ENCODE results near the gene PPP3R2.
"Not testable (repeated sequence)": the region's sequence is repeated elsewhere in the genome, so short reads cannot be mapped to it uniquely, and the experiment has no call there.

PPP3R2 gene

GRCh38 chr9:101587332-101588043 lies 7.3 kb downstream of the PPP3R2 start:
- no peak for DNase-seq (ENCODE audit: low read depth in 2 of 2)

- no peak for DNase-seq (ENCODE audit: low read depth in 2 of 2)
These were observed 8.1 kb downstream of the PPP3R2 start for GRCh38 chr9:101586651-101587050.

- DNase-seq (ENCODE audit: low read depth in 2 of 2) = no peak
These were observed 9.0 kb downstream of the PPP3R2 start for GRCh38 chr9:101585740-101586139.

GRCh38 chr9:101582553-101582952 lies 12.2 kb downstream of the PPP3R2 start:
- no peak for DNase-seq (ENCODE audit: low read depth in 2 of 2)

- DNase-seq (ENCODE audit: low read depth in 2 of 2) = no peak
These were observed 14.8 kb downstream of the PPP3R2 start for GRCh38 chr9:101579711-101580545.

- DNase-seq (ENCODE audit: low read depth in 2 of 2) = no peak
These were observed 16.4 kb downstream of the PPP3R2 start for GRCh38 chr9:101578378-101578777.

GRCh38 chr9:101574731-101575333 lies 19.9 kb downstream of the PPP3R2 start:
- DNase-seq (ENCODE audit: low read depth in 2 of 2) = no peak

- DNase-seq (ENCODE audit: low read depth in 2 of 2) = no peak
These were observed 22.5 kb downstream of the PPP3R2 start for GRCh38 chr9:101572316-101572715.

- DNase-seq (ENCODE audit: low read depth in 2 of 2) = no peak
These were observed 23.7 kb downstream of the PPP3R2 start for GRCh38 chr9:101571114-101571513.

GRCh38 chr9:101569741-101570501 lies 24.8 kb downstream of the PPP3R2 start:
- no peak for DNase-seq (ENCODE audit: low read depth in 2 of 2)

GRCh38 chr9:101567725-101568350 lies 26.9 kb downstream of the PPP3R2 start:
- no peak for DNase-seq (ENCODE audit: low read depth in 2 of 2)

GRCh38 chr9:101566904-101567724 lies 27.7 kb downstream of the PPP3R2 start:
- no peak for DNase-seq (ENCODE audit: low read depth in 2 of 2)

GRCh38 chr9:101564252-101564651 lies 30.5 kb downstream of the PPP3R2 start:
- DNase-seq (ENCODE audit: low read depth in 2 of 2) = no peak

GRCh38 chr9:101562966-101563365 lies 31.8 kb downstream of the PPP3R2 start:
- DNase-seq (ENCODE audit: low read depth in 2 of 2) = no peak

- no peak for DNase-seq (ENCODE audit: low read depth in 2 of 2)
These were observed 33.0 kb downstream of the PPP3R2 start for GRCh38 chr9:101561740-101562139.

GRCh38 chr9:101549472-101550098 lies 45.2 kb downstream of the PPP3R2 start:
- not testable (repeated sequence) for DNase-seq (ENCODE audit: low read depth in 2 of 2)

GRCh38 chr9:101543098-101543735 lies 51.6 kb downstream of the PPP3R2 start:
- no peak for DNase-seq (ENCODE audit: low read depth in 2 of 2)
